H9 (cell line): ENCODE results near the gene CDC27. TPM values are rescaled to one million over a fixed set of nuclear protein-coding genes. Genes with fewer than 3 reads are reported as not detected.

Source experiments
- DNase-seq: peaks from one replicate; pipeline ENCODE4 v3.0.0-alpha.2; 2017
- H2AFZ ChIP-seq: one replicate; pipeline ENCODE4 v1.6.1; 2013; ENCODE audit warnings: mild to moderate bottlenecking, low read length, control low read depth, moderate library complexity
- H2AK5ac ChIP-seq: 2 replicates; pipeline ENCODE4 v1.6.1; 2013; ENCODE audit warnings: low read length, control low read depth, mixed read lengths; ENCODE audit not compliant: insufficient read length
- H2BK120ac ChIP-seq: one replicate; pipeline ENCODE4 v1.6.1; 2013; ENCODE audit warnings: low read depth, mild to moderate bottlenecking, low read length, control low read depth, inconsistent platforms; ENCODE audit not compliant: poor library complexity, severe bottlenecking
- H2BK12ac ChIP-seq: 2 replicates; pipeline ENCODE4 v1.6.1; 2013; ENCODE audit warnings: low read length, control low read depth, mixed read lengths, low read depth; ENCODE audit not compliant: insufficient read length
- H2BK15ac ChIP-seq: 2 replicates; pipeline ENCODE4 v1.6.1; 2013; ENCODE audit warnings: low read depth, low read length, control low read depth
- H2BK20ac ChIP-seq: one replicate; pipeline ENCODE4 v1.6.1; 2013; ENCODE audit warnings: low read depth, mild to moderate bottlenecking, low read length, control low read depth, inconsistent platforms; ENCODE audit not compliant: poor library complexity, severe bottlenecking
- H2BK5ac ChIP-seq: 2 replicates; pipeline ENCODE4 v1.6.1; 2013; ENCODE audit warnings: low read length, control low read depth, mixed read lengths; ENCODE audit not compliant: insufficient read length
- H3K14ac ChIP-seq: 2 replicates; pipeline ENCODE4 v1.6.1; 2013; ENCODE audit warnings: low read length, control low read depth; ENCODE audit not compliant: insufficient read depth
- H3K18ac ChIP-seq: 2 replicates; pipeline ENCODE4 v1.6.1; 2013; ENCODE audit warnings: low read depth, mild to moderate bottlenecking, mixed read lengths, low read length, control low read depth; ENCODE audit not compliant: insufficient read length
- H3K23ac ChIP-seq: 2 replicates; pipeline ENCODE4 v1.6.1; 2013; ENCODE audit warnings: low read length, control low read depth, mixed read lengths, low read depth; ENCODE audit not compliant: insufficient read length
- H3K23me2 ChIP-seq: 2 replicates; pipeline ENCODE4 v1.6.1; 2013; ENCODE audit warnings: low read depth, mild to moderate bottlenecking, mixed read lengths, low read length, control low read depth; ENCODE audit not compliant: insufficient read length, poor library complexity, severe bottlenecking
- H3K27ac ChIP-seq: 2 replicates; pipeline ENCODE4 v1.5.1; 2013; ENCODE audit warnings: low read length, control low read depth, mixed read lengths, low read depth; ENCODE audit not compliant: insufficient read length
- H3K27me3 ChIP-seq: 2 replicates; pipeline ENCODE4 v1.6.1; 2013; ENCODE audit warnings: low read length, control low read depth, inconsistent platforms; ENCODE audit not compliant: insufficient read depth
- H3K4ac ChIP-seq: 2 replicates; pipeline ENCODE4 v1.6.1; 2013; ENCODE audit warnings: low read depth, mild to moderate bottlenecking, control low read depth, inconsistent platforms, low read length, moderate library complexity
- H3K4me1 ChIP-seq: 2 replicates; pipeline ENCODE4 v1.6.1; 2013; ENCODE audit warnings: low read length, control low read depth, inconsistent platforms; ENCODE audit not compliant: insufficient read depth
- H3K4me2 ChIP-seq: 2 replicates; pipeline ENCODE4 v1.6.1; 2013; ENCODE audit warnings: low read length, control low read depth, mixed read lengths; ENCODE audit not compliant: insufficient read length, insufficient read depth
- H3K56ac ChIP-seq: 2 replicates; pipeline ENCODE4 v1.6.1; 2013; ENCODE audit warnings: low read depth, mild to moderate bottlenecking, mixed read lengths, low read length, control low read depth; ENCODE audit not compliant: insufficient read length
- H3K79me1 ChIP-seq: 2 replicates; pipeline ENCODE4 v1.6.1; 2013; ENCODE audit warnings: low read depth, mild to moderate bottlenecking, moderate library complexity, low read length, control low read depth, inconsistent platforms; ENCODE audit not compliant: insufficient read depth, poor library complexity, severe bottlenecking
- H3K79me2 ChIP-seq: 2 replicates; pipeline ENCODE4 v1.6.1; 2013; ENCODE audit warnings: low read length, control low read depth, inconsistent platforms; ENCODE audit not compliant: insufficient read depth
- H3K9ac ChIP-seq: 2 replicates; pipeline ENCODE4 v1.6.1; 2013; ENCODE audit warnings: low read length, control low read depth, mixed read lengths; ENCODE audit not compliant: insufficient read length; ENCODE audit errors: extremely low read depth
- H3K9me3 ChIP-seq: one replicate; pipeline ENCODE4 v1.6.1; 2013; ENCODE audit warnings: low read depth, low read length, inconsistent platforms; ENCODE audit not compliant: control insufficient read depth
- H3T11ph ChIP-seq: one replicate; pipeline ENCODE4 v1.6.1; 2013; ENCODE audit warnings: mild to moderate bottlenecking, low read length, control low read depth, inconsistent platforms
- H4K20me1 ChIP-seq: one replicate; pipeline ENCODE4 v1.6.1; 2013; ENCODE audit not compliant: control insufficient read depth, insufficient read length, insufficient read depth
- H4K5ac ChIP-seq: 2 replicates; pipeline ENCODE4 v1.6.1; 2013; ENCODE audit warnings: low read depth, mild to moderate bottlenecking, mixed read lengths, low read length, control low read depth; ENCODE audit not compliant: insufficient read length
- H4K8ac ChIP-seq: replicated peaks from 2 replicates; pipeline ENCODE4 v1.6.1; 2013; ENCODE audit warnings: low read length, control low read depth, mixed read lengths, low read depth; ENCODE audit not compliant: insufficient read length
- H4K91ac ChIP-seq: 2 replicates; pipeline ENCODE4 v1.6.1; 2013; ENCODE audit warnings: low read depth, mild to moderate bottlenecking, moderate library complexity, mixed read lengths, low read length, control low read depth; ENCODE audit not compliant: insufficient read length
- H3K27ac Mint-ChIP-seq, 3 experiments: 2 replicates in 2 of 3; 3 replicates in 1 of 3; pipeline ENCODE4 v1.8.0; 2020 to 2021; ENCODE audit warnings: mixed read lengths in 3 of 3, mild to moderate bottlenecking in 1 of 3, moderate library complexity in 1 of 3
- H3K27me3 Mint-ChIP-seq: 2 replicates; pipeline ENCODE4 v1.8.0; 2021; ENCODE audit warnings: low read depth, mild to moderate bottlenecking, moderate library complexity, mixed read lengths
- H3K36me3 Mint-ChIP-seq, 3 experiments: 2 replicates in 2 of 3; 3 replicates in 1 of 3; pipeline ENCODE4 v1.8.0; 2020 to 2021; ENCODE audit warnings: low read depth in 3 of 3, mixed read lengths in 3 of 3; ENCODE audit not compliant: insufficient read depth in 1 of 3
- H3K4me1 Mint-ChIP-seq, 2 experiments: 2 replicates each; pipeline ENCODE4 v1.8.0; 2020; ENCODE audit warnings: mixed read lengths in 2 of 2
- H3K4me3 Mint-ChIP-seq, 2 experiments: 2 replicates in 1 of 2; 3 replicates in 1 of 2; pipeline ENCODE4 v1.8.0; 2020 to 2021; ENCODE audit warnings: mild to moderate bottlenecking in 2 of 2, mixed read lengths in 2 of 2, moderate library complexity in 1 of 2
- H3K9me3 Mint-ChIP-seq, 2 experiments: 2 replicates in 1 of 2; 3 replicates in 1 of 2; pipeline ENCODE4 v1.8.0; 2020; ENCODE audit warnings: mild to moderate bottlenecking in 2 of 2, mixed read lengths in 2 of 2, moderate library complexity in 1 of 2
- WGBS: extraction: QIAGEN DNeasy Blood & Tissue Kit; methylation state at CpG from one replicate; pipeline ENCODE4 v1.1.7; 2013; ENCODE audit warnings: missing lambda C conversion rate, low lambda C conversion rate, mixed read lengths; ENCODE audit not compliant: insufficient read length; ENCODE audit errors: extremely low coverage; 5-methylcytosine and 5-hydroxymethylcytosine counted together
- total RNA-seq: library from RNA; stranded (reverse); gene quantifications from 2 replicates; pipeline ENCODE4 v1.2.1, GENCODE V29; 2021
- TF ChIP-seq, protein P1 (sequence below): fragments of 200-600 bp; sonication (generic); conservative IDR thresholded peaks from 3 replicates; pipeline ENCODE4 v1.8.0; 2021; ENCODE audit warnings: antibody characterized with exemption, mild to moderate bottlenecking

The CDC27 gene
- total RNA-seq, 1 experiment from 2014 or later: 82.5 TPM

GRCh38 chr17:47207143-47208067, 18.3 kb upstream of the CDC27 start:
- no peaks in the 10 kb centered on the region for H3K23me2 ChIP-seq
- no peak for DNase-seq
- H4K8ac ChIP-seq: no peak overlapping the region
- no peaks in the 10 kb centered on the region for H3K79me2 ChIP-seq
- no peaks in the 10 kb centered on the region for H4K20me1 ChIP-seq
- H3K9me3 ChIP-seq: no peaks in the 10 kb centered on the region
- Mint-ChIP-seq H3K9me3 (no peaks in the 10 kb centered on the region), H3K36me3 (no peaks in the 10 kb centered on the region), H3K4me1 (peaks cover 16 to 26% of the 10 kb centered on the region in 2 experiments), H3K27ac (no peak overlapping the region; a peak in 1 of 7 replicates), H3K27me3 (peaks cover 1% of the 10 kb centered on the region), H3K4me3 (no peak overlapping the region)
- no peak overlapping the region for H4K91ac ChIP-seq
- H3K18ac ChIP-seq: no peak overlapping the region
- no peak overlapping the region for H2BK120ac ChIP-seq
- H3K79me1 ChIP-seq: no peaks in the 10 kb centered on the region
- H3K4me1 ChIP-seq: peaks cover 10% of the 10 kb centered on the region
- no peak overlapping the region for H2BK5ac ChIP-seq
- no peak overlapping the region for H3K27ac ChIP-seq
- no peak overlapping the region; the same call in 1 of the 2 replicates for H3K14ac ChIP-seq
- no peak overlapping the region for H3K4me2 ChIP-seq
- H3K23ac ChIP-seq: no peak overlapping the region
- no peak overlapping the region for H2BK20ac ChIP-seq
- no peak overlapping the region for H3K56ac ChIP-seq
- no peak overlapping the region for H3K9ac ChIP-seq
- no CpG with 5 or more reads among the region's 8 CpGs for WGBS
- no peak overlapping the region for H2AK5ac ChIP-seq
- H4K5ac ChIP-seq: no peak overlapping the region
- no peak overlapping the region for H2AFZ ChIP-seq
- H3K4ac ChIP-seq: no peak overlapping the region
- no peaks in the 10 kb centered on the region; the same call in 1 of the 2 replicates for H3K27me3 ChIP-seq
- H3T11ph ChIP-seq: no peak overlapping the region
- no peak overlapping the region for H2BK15ac ChIP-seq
- TF ChIP-seq, protein P1, sequence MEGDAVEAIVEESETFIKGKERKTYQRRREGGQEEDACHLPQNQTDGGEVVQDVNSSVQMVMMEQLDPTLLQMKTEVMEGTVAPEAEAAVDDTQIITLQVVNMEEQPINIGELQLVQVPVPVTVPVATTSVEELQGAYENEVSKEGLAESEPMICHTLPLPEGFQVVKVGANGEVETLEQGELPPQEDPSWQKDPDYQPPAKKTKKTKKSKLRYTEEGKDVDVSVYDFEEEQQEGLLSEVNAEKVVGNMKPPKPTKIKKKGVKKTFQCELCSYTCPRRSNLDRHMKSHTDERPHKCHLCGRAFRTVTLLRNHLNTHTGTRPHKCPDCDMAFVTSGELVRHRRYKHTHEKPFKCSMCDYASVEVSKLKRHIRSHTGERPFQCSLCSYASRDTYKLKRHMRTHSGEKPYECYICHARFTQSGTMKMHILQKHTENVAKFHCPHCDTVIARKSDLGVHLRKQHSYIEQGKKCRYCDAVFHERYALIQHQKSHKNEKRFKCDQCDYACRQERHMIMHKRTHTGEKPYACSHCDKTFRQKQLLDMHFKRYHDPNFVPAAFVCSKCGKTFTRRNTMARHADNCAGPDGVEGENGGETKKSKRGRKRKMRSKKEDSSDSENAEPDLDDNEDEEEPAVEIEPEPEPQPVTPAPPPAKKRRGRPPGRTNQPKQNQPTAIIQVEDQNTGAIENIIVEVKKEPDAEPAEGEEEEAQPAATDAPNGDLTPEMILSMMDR: no peak
- no peak overlapping the region for H2BK12ac ChIP-seq
